Muscle of back (tissue), 11 donors: ENCODE data around the gene LGI4. TPM values are rescaled to one million over a fixed set of nuclear protein-coding genes. Genes with fewer than 3 reads are reported as not detected.

ENCODE experiments used
- DNase-seq, 3 donors: peaks; one replicate each; pipeline versions ENCODE4 v3.0.0 to v3.0.0-alpha.2; 2013
- polyA plus RNA-seq, 10 donors: library from polyadenylated mRNA; unstranded; fragments of 120-200 nt; gene quantifications; one replicate each; pipeline ENCODE4 v1.2.1, GENCODE V29; 2013; ENCODE audit not compliant: insufficient read length in 10 of 10

The LGI4 gene
- polyA plus RNA-seq, 10 donors = 9.1 to 15.8 (median 11.1) TPM

DNA sequence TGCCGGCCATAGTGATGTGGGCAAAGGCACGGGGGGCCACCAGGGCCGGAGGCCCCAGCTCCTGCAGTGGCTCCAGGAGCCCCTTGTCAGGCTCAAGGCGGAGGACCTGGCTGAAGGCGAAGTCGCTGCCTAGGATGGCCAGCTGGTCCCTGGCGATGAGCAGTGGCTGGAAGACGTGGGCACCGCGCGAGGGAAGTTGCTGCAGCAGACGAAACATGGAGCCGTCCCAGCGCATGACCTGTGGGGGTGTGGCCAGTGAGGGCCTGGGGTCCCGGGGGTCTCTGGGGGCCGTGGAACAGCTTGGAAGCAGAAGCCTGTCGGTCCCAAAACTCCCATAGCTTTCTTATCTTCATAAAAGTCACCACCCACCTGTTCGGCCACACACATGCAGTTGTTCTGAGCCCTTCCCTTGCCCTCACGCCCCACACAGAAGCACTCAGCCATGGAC is 9.6 kb downstream of the LGI4 start:
- DNase-seq = no peak

DNA sequence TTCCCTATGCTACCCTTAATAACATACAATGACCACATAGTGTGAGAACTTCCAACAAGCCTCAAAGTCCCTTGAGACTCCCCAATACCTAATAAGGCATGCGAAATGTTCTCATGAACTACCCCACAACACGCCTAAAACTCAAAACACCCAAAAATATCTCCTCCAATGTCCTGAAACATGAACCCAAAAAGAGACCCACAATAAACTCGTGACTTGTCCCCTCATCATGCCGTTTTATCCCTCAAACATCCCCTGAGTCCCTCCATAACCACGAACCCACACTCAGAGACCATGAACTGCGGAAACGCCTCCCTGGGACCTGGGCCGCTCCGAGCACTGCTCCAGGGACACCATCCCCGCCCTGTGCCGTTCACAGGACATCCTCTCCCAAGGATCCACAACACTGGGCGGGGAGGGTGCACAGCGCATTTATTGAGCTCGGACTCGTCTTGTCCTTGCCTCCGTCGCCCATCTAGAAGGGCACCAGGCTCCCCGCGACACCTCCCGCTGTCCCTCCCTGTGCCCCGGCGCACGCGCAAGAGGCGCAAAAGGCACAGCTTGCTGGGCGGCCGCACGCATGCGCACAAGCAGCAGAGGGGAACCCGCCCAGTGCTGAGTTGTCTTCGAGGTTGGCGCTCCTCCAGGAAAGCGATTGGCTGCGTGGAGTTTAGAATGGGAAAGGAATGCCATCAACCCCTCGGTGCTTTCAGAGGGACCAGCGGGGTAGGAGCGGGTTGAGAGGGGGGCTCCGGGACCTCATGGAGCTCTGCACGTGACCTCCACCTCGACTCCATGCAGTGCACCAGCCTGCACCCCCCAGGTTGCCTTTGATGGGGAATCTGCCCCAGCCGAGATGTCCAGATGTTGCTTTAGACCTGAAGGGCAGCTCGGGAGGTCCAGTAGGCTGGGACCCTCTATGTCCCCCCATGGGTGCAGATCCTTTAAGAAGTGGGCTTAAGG is 10.5 kb downstream of the LGI4 start:
- DNase-seq = peak; percentile 95 to 98 (median 97)

- peak in 1 of 3 donors; percentile 41 for DNase-seq
These were observed 11.3 kb downstream of the LGI4 start for GRCh38 chr19:35123573-35123972.

DNA sequence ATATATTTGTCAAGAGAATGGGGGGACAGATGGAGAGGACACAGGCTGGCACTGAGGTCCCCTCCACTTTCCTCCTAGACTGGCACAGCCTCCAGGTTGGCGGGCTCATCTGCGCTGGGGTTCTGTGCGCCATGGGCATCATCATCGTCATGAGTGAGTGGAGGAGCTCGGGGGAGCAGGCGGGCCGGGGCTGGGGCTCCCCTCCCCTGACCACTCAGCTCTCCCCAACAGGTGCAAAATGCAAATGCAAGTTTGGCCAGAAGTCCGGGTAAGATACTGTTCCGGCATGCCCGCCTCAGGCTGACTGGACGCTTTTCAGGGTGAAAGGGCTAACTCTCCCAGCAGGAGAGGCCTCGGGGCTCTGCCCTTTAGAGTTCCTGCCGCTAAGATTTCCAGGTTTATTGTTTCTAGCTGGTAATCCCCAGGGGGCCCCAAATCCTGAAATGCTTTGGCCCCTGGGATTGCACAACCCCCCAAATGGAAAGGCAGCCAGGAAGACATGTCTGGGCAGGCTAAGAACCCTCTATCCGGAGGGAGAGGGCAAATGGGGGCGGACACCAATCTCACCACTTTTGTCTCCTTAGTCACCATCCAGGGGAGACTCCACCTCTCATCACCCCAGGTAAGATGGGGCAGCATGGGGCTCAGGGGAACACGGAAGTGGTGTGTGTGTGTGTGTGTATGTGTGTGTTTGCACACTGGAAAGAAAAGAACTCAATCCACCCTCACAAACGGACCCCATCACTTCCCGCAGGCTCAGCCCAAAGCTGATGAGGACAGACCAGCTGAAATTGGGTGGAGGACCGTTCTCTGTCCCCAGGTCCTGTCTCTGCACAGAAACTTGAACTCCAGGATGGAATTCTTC is 11.9 kb downstream of the LGI4 start:
- no peak for DNase-seq

GRCh38 chr19:35120898-35121297 is 14.0 kb downstream of the LGI4 start:
- DNase-seq = no peak

DNA sequence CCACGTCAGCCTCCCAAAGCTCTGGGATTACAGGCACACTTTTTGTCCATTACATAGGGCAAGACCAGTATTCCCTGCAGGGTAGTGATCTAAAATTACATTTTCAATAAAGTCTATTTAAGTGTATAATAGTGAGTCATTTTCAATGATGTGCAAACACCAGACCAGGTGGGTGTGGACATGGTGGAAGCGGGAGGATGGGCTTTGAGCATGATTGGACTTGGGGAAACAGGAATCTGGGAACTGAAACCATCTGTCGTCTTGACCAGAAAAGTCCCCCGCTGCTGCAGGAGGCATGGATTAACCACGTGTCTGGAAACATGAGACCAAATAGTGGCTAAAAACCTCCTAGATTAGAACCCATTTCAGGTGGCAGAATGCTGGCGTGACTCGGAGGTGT is 14.4 kb downstream of the LGI4 start:
- peak in 1 of 3 donors; percentile 44 for DNase-seq

GRCh38 chr19:35119578-35120155 is 15.2 kb downstream of the LGI4 start:
- DNase-seq = no peak

GRCh38 chr19:35119091-35119490 is 15.8 kb downstream of the LGI4 start:
- no peak for DNase-seq

DNA sequence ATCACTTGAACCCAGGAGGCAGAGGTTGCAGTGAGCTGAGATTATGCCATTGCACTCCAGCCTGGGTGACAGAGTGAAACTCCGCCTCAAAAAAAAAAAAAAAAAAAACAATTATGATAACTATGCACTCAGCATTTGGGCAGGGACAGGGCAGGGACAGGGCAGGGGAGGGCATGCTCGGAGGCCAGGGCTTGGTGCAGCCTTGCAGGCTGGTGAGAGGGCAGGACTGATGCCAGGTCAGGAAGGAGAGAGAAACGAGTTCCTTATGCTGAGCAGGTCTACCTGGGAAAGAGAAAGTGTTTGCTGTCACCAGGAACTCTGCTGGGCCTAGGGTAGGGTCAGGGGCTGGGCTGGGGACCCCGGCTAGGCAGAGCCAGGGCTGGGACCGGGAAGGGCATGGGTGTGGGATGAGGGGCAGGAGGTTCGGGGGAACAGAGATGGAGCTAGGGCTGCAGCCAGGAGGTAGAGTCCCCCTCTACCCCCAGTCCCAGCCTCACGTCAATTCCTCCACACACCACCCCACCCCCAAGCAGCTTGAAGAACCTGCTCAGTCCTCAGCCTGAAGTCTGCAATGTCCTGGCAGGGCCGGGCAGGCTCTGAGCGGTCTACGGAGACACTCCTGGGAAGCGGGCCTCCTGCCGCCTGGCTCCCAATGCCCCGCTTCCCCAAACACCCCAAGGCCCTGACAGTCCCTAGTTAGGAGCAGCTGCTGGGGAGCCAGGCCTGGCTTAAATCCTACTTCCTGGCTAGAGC is 16.4 kb downstream of the LGI4 start:
- DNase-seq = no peak

DNA sequence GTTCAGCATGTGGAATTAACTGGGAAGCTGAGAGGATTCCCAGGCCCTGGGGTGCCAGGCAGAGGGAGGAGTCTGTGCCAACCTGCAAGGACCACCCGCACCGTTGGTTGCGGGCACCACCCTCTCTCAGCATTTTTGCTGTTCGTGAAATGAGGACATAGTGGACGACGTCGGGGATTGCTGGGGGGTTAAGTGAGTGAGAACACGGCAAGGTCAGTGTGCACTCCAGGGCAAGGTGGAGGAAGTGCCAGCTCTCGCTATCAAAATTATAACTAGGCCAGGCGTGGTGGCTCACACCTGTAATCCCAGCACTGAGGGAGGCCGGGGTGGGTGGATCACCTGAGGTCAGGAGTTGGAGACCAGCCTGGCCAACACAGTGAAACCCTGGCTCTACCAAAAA is 17.1 kb downstream of the LGI4 start:
- DNase-seq = no peak

DNA sequence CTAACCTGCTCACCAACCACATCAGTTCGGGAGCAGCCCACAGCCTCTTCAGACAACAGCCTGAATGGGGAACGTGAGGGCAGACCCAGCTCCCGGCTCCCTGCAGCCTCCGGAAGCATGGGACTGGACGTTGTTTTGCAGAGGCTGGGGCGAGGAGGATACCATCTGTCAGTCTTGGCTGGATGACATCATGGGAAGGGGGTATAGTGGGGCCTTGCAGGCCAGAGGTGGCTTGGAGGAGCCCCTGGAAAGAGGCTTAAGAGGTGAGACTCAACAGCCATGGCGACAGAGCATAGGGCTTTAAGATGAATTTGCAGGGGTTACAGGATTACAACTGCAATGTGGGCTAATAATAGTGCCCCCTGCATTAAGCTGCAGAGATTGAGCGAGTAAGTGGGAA is 17.7 kb downstream of the LGI4 start:
- DNase-seq = no peak

- no peak for DNase-seq
These were observed 18.6 kb downstream of the LGI4 start for GRCh38 chr19:35116072-35116801.

DNA sequence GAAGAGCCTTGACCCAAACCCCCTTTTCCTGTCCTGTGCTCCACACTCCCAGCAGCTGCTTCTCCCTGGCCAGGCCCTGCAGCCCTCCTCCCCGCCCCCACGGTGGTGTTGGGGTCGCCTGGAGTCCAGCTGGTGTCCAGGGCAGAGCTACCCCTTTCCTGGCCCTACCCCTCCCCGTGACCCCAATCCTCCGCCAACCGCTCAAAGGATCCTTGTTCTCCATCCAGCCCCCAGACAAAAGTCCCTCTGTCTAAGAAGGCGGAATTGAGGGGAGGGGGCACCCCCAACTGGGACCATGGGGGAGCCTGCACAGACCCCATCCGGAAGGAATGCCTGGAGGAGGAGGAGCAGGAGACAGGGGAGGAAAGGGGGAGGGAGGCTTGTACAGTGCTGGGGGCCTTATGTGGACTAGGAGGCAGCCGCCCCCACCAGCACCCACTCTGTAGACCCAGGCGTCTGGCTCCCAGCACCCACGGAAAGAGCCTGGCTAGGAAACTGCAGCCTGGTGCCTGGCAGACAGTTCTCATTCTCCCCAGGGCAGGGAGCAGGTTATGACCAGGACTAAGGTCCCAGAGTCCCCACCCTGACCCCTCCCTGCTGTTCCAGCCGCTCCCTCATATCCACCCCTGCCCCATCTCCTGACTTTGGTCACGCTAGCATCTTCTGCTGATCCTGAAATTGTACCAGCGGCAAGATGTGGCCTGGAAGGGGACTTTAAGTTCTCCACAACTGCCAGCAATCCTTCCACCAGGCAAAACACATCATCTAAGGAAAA is 19.5 kb downstream of the LGI4 start, which contains the start of gene FXYD3:
FXYD3 (plus strand) TSS at position 647 of the 775 bp plus-strand sequence. CDS start 3,554 bp downstream, outside the sequence.
- no peak for DNase-seq

- DNase-seq = peak; percentile 66 to 85 (median 85)
These were observed 20.3 kb downstream of the LGI4 start for GRCh38 chr19:35114353-35115176.

GRCh38 chr19:35112995-35113688 is 21.7 kb downstream of the LGI4 start:
- no peak for DNase-seq

- no peak for DNase-seq
These were observed 23.9 kb downstream of the LGI4 start for GRCh38 chr19:35110974-35111373.

DNA sequence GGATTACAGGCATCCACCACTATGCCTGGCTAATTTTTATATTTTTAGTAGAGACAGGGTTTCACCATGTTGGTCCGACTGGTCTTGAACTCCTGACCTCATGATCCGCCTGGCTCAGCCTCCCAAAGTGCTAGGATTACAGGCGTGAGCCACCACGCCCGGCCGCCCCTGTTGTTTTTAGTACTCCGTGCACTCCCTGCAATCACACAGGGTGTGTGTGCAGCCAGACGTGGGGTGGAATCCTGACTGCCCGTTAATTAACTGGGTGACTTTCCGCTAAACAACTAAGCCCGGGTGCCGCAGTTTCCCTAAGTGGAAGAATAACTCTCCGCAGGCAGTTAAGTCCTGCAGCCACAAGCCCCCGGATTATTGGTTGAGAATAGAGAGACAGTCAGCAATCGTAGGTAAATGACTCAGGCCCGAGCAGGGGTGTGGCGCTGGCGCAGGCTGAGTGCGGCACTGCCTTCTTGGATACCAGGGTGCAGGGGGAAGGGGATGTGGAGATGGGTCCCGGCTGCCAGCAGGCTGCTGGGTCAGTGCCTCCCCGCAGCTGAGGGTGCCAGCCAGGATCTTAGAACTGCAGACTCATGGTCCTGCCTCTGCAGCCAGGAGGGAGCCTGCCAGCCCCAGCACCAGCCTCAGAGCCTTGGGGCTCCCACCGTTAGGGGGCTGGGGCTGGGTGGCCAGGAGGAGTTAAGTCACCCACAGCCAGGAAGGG is 25.3 kb downstream of the LGI4 start:
- DNase-seq = no peak
